Measurements from ENCODE around the gene LRFN2. TPM values are rescaled to one million over a fixed set of nuclear protein-coding genes. Genes with fewer than 3 reads are reported as not detected.
A peak's percentile ranks its signal among the peaks of the same experiment; 100 is the strongest.

LRFN2 gene
- total RNA-seq, 1 experiment from 2014 or later = 26.6 TPM

DNA sequence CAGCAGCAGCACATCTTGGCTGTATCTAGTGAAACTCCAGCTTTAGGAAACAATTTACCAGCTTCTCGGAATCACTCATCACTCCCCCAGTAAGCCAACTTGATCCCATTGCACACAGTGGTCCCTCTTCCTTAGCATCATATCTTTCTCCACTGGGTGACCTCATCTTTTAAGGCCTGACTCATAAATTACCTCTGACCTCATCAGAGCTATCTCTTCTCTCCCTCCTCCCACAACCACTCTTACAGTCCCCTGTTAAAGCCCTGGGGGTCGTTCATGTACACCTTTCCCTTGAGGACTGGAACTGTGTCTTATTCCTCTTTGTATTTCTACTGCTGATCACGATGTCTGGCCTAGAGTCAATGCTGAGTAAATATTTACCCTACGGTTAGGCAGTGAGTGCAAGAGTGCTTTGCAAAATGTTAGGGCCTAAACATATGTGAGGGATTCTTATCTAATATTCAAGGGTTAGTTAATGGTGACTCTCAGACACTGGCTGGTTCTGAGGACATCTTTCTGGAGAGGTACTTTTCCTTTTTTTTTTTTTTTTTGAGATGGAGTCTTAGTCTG lies 187.2 kb downstream of the LRFN2 start:
- POLR2A ChIA-PET (ENCODE audit: low non-redundant PET) = no interaction called here
- TF ChIP-seq EZH2 (IDR thresholded peaks at IDR 0.05; ENCODE audit: borderline replicate concordance, low read depth, low read length, poor library complexity, severe bottlenecking) = no peak
- TF ChIP-seq, protein P1, sequence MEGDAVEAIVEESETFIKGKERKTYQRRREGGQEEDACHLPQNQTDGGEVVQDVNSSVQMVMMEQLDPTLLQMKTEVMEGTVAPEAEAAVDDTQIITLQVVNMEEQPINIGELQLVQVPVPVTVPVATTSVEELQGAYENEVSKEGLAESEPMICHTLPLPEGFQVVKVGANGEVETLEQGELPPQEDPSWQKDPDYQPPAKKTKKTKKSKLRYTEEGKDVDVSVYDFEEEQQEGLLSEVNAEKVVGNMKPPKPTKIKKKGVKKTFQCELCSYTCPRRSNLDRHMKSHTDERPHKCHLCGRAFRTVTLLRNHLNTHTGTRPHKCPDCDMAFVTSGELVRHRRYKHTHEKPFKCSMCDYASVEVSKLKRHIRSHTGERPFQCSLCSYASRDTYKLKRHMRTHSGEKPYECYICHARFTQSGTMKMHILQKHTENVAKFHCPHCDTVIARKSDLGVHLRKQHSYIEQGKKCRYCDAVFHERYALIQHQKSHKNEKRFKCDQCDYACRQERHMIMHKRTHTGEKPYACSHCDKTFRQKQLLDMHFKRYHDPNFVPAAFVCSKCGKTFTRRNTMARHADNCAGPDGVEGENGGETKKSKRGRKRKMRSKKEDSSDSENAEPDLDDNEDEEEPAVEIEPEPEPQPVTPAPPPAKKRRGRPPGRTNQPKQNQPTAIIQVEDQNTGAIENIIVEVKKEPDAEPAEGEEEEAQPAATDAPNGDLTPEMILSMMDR (conservative IDR thresholded peaks at IDR 0.05; ENCODE audit: low read depth, low read length) = no peak
- no peaks in the 10 kb centered on the region for H3K9me3 ChIP-seq (ENCODE audit: low read depth, low read length, poor library complexity, severe bottlenecking)

DNA sequence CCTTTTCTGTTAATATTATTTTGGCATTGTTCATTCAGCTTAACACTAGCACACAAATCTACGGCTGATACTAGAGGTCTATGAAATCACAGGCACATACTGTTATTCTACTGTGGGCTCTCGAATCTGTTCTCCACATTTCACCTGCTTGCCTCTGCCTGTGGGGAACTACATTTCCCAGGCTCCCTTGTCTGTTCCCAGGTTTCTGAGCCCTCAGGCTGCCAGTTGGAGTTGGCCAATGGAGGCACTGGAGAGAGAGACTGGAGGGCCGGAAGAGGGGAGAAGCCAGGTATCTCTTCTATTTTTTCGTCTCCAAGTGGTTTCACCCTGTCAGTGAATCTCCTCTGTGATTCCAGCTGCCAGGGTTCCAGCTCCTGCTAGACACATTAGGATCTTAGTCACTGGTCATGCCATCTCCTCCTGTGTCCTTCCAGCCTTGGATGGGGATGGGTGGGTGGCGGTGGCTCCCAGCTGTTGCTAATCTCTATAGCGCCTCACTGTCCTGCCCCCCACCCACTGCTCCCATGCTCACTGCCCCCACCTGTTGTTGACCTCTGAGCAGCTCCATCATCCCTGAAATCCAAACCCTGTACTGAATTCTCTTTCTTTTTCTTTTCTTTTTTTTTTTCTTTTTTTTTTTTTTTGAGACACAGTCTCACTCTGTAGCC lies 188.2 kb downstream of the LRFN2 start:
- ChIA-PET POLR2A (ENCODE audit: low non-redundant PET) (no interaction called here), CTCF (interaction anchor here (0.6 kb wide), 1 partner anchor 386 kb away, joined by 11 read pairs; no protein-coding TSS in a partner anchor)
- no peak for TF ChIP-seq EZH2 (IDR thresholded peaks at IDR 0.05; ENCODE audit: borderline replicate concordance, low read depth, low read length, poor library complexity, severe bottlenecking)
- TF ChIP-seq, protein P1 (conservative IDR thresholded peaks at IDR 0.05; ENCODE audit: low read depth, low read length) = no peak
- H3K36me3 ChIP-seq (ENCODE audit: insufficient read depth, low read length, poor library complexity, severe bottlenecking) = no peaks in the 10 kb centered on the region
- H3K27me3 ChIP-seq (replicated peaks; ENCODE audit: insufficient read depth, low read depth, low read length, poor library complexity) = no peaks in the 10 kb centered on the region
- no TSS peak for BruUV-seq (replicated peaks)
- intact Hi-C loops (cut with micrococcal nuclease; ENCODE audit: unreplicated experiment) = no loop called here
- H3K27ac ChIP-seq (ENCODE audit: low read depth, low read length, poor library complexity, severe bottlenecking) = peak overlapping the region; percentile 10
- H3K4me3 ChIP-seq (ENCODE audit: low read depth, low read length, poor library complexity, severe bottlenecking) = no peak overlapping the region
- H3K9me3 ChIP-seq (ENCODE audit: low read depth, low read length, poor library complexity, severe bottlenecking) = no peaks in the 10 kb centered on the region
- peaks cover 5% of the 10 kb centered on the region for H3K4me1 ChIP-seq (ENCODE audit: insufficient read depth, low read length, poor library complexity, severe bottlenecking)
- DNase-seq (ENCODE audit: low spot score) = no peak

More for the DNA sequence above, 187.2 kb downstream of the LRFN2 start:
- H3K27me3 ChIP-seq (replicated peaks; ENCODE audit: insufficient read depth, low read depth, low read length, poor library complexity) = no peaks in the 10 kb centered on the region
- no TSS peak for BruUV-seq (replicated peaks)
- DNase-seq (ENCODE audit: low spot score) = no peak
- CTCF ChIA-PET = no interaction called here
- H3K27ac ChIP-seq (ENCODE audit: low read depth, low read length, poor library complexity, severe bottlenecking) = no peak overlapping the region
- intact Hi-C loops (cut with micrococcal nuclease; ENCODE audit: unreplicated experiment) = no loop called here
- no peaks in the 10 kb centered on the region for H3K36me3 ChIP-seq (ENCODE audit: insufficient read depth, low read length, poor library complexity, severe bottlenecking)
- peaks cover 5% of the 10 kb centered on the region for H3K4me1 ChIP-seq (ENCODE audit: insufficient read depth, low read length, poor library complexity, severe bottlenecking)
- no peak overlapping the region for H3K4me3 ChIP-seq (ENCODE audit: low read depth, low read length, poor library complexity, severe bottlenecking)

DNA sequence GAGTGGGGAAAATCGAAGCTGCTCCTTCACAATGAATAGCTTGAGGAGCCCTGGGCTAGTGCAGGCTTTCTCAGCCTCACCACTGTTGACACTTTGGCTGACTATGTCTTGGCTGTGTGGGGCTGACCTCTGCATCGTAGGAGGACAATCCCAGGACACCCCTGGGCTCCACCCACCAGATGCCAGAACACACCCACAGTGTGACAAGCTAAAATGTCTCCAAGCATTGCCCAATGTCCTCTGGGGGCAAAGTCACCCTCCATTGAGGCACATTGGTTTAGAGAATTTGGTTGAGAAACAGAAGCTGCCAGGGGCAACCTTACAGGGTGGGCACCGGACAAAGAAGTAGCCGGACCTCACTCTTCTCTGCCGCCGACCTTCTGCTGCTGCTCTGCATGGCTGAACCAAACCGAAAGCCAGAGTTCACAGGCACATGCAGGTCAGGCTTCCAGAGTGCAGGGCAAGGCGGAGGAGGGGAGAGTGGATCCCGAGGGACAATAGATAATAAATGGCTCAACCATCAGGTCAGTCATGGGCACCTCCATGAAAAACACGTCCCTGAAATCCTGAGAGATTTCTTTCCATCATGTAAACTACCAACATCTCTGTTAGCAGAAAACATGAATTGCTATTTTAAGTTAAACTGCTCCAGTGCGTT lies 189.0 kb downstream of the LRFN2 start:
- CTCF ChIA-PET = no interaction called here
- no TSS peak for BruUV-seq (replicated peaks)
- POLR2A ChIA-PET (ENCODE audit: low non-redundant PET) = no interaction called here
- intact Hi-C loops (cut with micrococcal nuclease; ENCODE audit: unreplicated experiment) = no loop called here
- DNase-seq (ENCODE audit: low spot score) = no peak
- H3K27me3 ChIP-seq (replicated peaks; ENCODE audit: insufficient read depth, low read depth, low read length, poor library complexity) = no peaks in the 10 kb centered on the region
- no peak overlapping the region for H3K27ac ChIP-seq (ENCODE audit: low read depth, low read length, poor library complexity, severe bottlenecking)
- H3K4me3 ChIP-seq (ENCODE audit: low read depth, low read length, poor library complexity, severe bottlenecking) = no peak overlapping the region
- no peaks in the 10 kb centered on the region for H3K36me3 ChIP-seq (ENCODE audit: insufficient read depth, low read length, poor library complexity, severe bottlenecking)
- peaks cover 5% of the 10 kb centered on the region for H3K4me1 ChIP-seq (ENCODE audit: insufficient read depth, low read length, poor library complexity, severe bottlenecking)
- TF ChIP-seq, protein P1 (conservative IDR thresholded peaks at IDR 0.05; ENCODE audit: low read depth, low read length) = no peak
- no peak for TF ChIP-seq EZH2 (IDR thresholded peaks at IDR 0.05; ENCODE audit: borderline replicate concordance, low read depth, low read length, poor library complexity, severe bottlenecking)
- H3K9me3 ChIP-seq (ENCODE audit: low read depth, low read length, poor library complexity, severe bottlenecking) = no peaks in the 10 kb centered on the region
